ENCODE results near the gene KCTD5. TPM values are rescaled to one million over a fixed set of nuclear protein-coding genes. Genes with fewer than 3 reads are reported as not detected.

The KCTD5 gene
- total and polyA plus RNA-seq, 4 donors, result 17.1 to 31.8 (median 24.7) TPM

- Histone ChIP-seq H3K27me3 (ENCODE audit: control insufficient read depth in 3 of 3, insufficient read depth in 3 of 3, low read length in 2 of 3) (no peaks in the 10 kb centered on the region), H3K36me3 (ENCODE audit: control insufficient read depth in 4 of 4, insufficient read depth in 4 of 4, low read length in 4 of 4) (no peaks in the 10 kb centered on the region), H3K9ac (ENCODE audit: insufficient read depth in 1 of 2, low read length in 2 of 2) (no peak overlapping the region), H3K4me3 (no peak overlapping the region), H3K9me3 (ENCODE audit: control insufficient read depth in 4 of 4, insufficient read depth in 3 of 4, low read length in 3 of 4) (no peaks in the 10 kb centered on the region), H3K4me1 (ENCODE audit: control insufficient read depth in 5 of 5, insufficient read depth in 5 of 5, low read length in 5 of 5) (peaks cover 0 to 11% (median 3%) of the 10 kb centered on the region in 5 donors), H3K27ac (ENCODE audit: low read depth in 1 of 2, low read length in 1 of 2) (no peak overlapping the region)
- 66 to 77% methylated on average over 16 to 17 of the region's 17 CpGs for WGBS, 2 donors
- TF ChIP-seq CTCF (IDR thresholded peaks at IDR 0.05; ENCODE audit: control extremely low read depth, extremely low read depth), result no peak
- no peak for ATAC-seq (ENCODE audit: insufficient read depth, low FRiP score)
- no peak for DNase-seq
Observed at GRCh38 chr16:2715966-2716885, 33.9 kb downstream of the KCTD5 start.

- no peak for DNase-seq
- peaks cover 0 to 11% (median 3%) of the 10 kb centered on the region in 5 donors for H3K4me1 ChIP-seq (ENCODE audit: control insufficient read depth in 5 of 5, insufficient read depth in 5 of 5, low read length in 5 of 5)
- no peak for ATAC-seq (ENCODE audit: insufficient read depth, low FRiP score)
- H3K9me3 ChIP-seq (ENCODE audit: control insufficient read depth in 4 of 4, insufficient read depth in 3 of 4, low read length in 3 of 4), result no peaks in the 10 kb centered on the region
- H3K9ac ChIP-seq (ENCODE audit: insufficient read depth in 1 of 2, low read length in 2 of 2), result no peak overlapping the region
- H3K27ac ChIP-seq (ENCODE audit: low read depth in 1 of 2, low read length in 1 of 2), result no peak overlapping the region
- WGBS, 2 donors, result 82 to 92% methylated on average over 10 of the region's 10 CpGs
- H3K36me3 ChIP-seq (ENCODE audit: control insufficient read depth in 4 of 4, insufficient read depth in 4 of 4, low read length in 4 of 4), result no peaks in the 10 kb centered on the region
- no peaks in the 10 kb centered on the region for H3K27me3 ChIP-seq (ENCODE audit: control insufficient read depth in 3 of 3, insufficient read depth in 3 of 3, low read length in 2 of 3)
- H3K4me3 ChIP-seq, result no peak overlapping the region
- no peak for TF ChIP-seq CTCF (IDR thresholded peaks at IDR 0.05; ENCODE audit: control extremely low read depth, extremely low read depth)
Observed at GRCh38 chr16:2716948-2717347, 34.6 kb downstream of the KCTD5 start.

GRCh38 chr16:2717383-2718263 lies 35.3 kb downstream of the KCTD5 start:
- WGBS, 2 donors, result 59 to 73% methylated on average over 21 of the region's 21 CpGs
- no peak overlapping the region for H3K4me3 ChIP-seq

More at GRCh38 chr16:2717383-2718263, 35.3 kb downstream of the KCTD5 start:
- no peak overlapping the region for H3K27ac ChIP-seq (ENCODE audit: low read depth in 1 of 2, low read length in 1 of 2)
- H3K4me1 ChIP-seq (ENCODE audit: control insufficient read depth in 5 of 5, insufficient read depth in 5 of 5, low read length in 5 of 5), result peaks cover 0 to 11% (median 3%) of the 10 kb centered on the region in 5 donors
- H3K36me3 ChIP-seq (ENCODE audit: control insufficient read depth in 4 of 4, insufficient read depth in 4 of 4, low read length in 4 of 4), result no peaks in the 10 kb centered on the region
- no peak for DNase-seq
- no peak for TF ChIP-seq CTCF (IDR thresholded peaks at IDR 0.05; ENCODE audit: control extremely low read depth, extremely low read depth)
- no peak overlapping the region for H3K9ac ChIP-seq (ENCODE audit: insufficient read depth in 1 of 2, low read length in 2 of 2)
- no peak for ATAC-seq (ENCODE audit: insufficient read depth, low FRiP score)
- H3K27me3 ChIP-seq (ENCODE audit: control insufficient read depth in 3 of 3, insufficient read depth in 3 of 3, low read length in 2 of 3), result no peaks in the 10 kb centered on the region
- H3K9me3 ChIP-seq (ENCODE audit: control insufficient read depth in 4 of 4, insufficient read depth in 3 of 4, low read length in 3 of 4), result no peaks in the 10 kb centered on the region

Data from lung (tissue), 12 donors.